ENCODE measurements around the gene SRSF3. TPM values are rescaled to one million over a fixed set of nuclear protein-coding genes. Genes with fewer than 3 reads are reported as not detected.

The SRSF3 gene
- total RNA-seq (100 to 1,000 TPM; 550 to 556 TPM), total RNA-seq (275 to 1,063 (median 492) reads per million in 172 experiments)
- 322 TPM for polyA plus RNA-seq (2013, experiment 1 of 2)
- 616 TPM for polyA plus RNA-seq (2013, experiment 2 of 2)

DNA sequence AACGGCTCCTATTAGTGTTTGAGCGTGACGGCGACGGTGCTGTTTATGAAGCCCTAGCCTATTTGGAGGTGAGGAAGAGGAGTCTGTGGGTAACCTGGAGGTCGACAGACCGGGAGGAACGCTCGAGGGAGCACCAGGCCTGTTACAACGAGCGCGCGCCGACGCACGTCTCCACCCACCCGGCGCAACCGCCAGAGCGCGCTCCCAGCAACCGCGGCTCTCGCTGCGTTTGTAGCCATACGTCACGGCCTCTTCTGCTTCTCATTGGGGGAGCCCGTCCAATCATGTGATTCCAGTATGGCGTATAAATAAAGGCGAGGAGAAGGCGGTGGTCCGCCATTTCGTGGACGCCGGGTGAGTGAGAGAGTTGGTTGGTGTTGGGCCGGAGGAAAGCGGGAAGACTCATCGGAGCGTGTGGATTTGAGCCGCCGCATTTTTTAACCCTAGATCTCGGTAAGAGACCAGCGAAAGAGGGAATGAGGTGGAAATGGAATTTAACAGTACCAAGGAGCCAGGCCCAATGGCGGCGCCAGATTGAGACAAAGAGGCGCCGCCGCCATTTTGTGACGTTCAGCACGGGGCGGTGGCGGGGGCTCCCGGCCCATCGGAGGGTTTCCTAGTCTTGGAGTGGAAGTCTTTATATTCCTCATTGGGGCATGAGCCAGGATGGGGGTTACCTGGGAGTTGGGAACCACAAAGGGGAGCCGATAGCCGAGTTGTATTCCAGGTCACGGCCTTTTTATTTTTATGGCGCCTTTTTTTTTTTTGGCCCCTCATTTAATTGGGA, at the start of gene SRSF3:
TSS of gene SRSF3 (plus strand) at position 334 of the 787 bp plus-strand sequence. CDS start 2,401 bp downstream, outside the sequence.
- intact Hi-C loops (cut with DNase I, micrococcal nuclease) = loop anchor here (1.0 to 5.0 kb wide), 4 partner anchors 8 to 153 kb away; partner anchors contain the start of genes STK38 (in 2 of the 2), KCTD20 (in 1 of the 2) and PXT1 (in 1 of the 2)
- peak; percentile 89 to 99 (median 94) for DNase-seq
- peak; percentile 87 for ATAC-seq (ENCODE audit: poor library complexity)
- TF ChIP-seq CTCF (IDR thresholded peaks at IDR 0.05) = peak; percentile 52
- Mint-ChIP-seq H3K27me3 (peaks cover 5% of the 10 kb centered on the region), H3K4me3 (peak within 1 kb of the TSS; percentile 94), H3K27ac (peak within 1 kb of the TSS; percentile 97), H3K9me3 (no peaks in the 10 kb centered on the region), H3K36me3 (ENCODE audit: low read depth) (peaks cover 54% of the 10 kb centered on the region), H3K4me1 (ENCODE audit: low read depth) (peaks cover 54% of the 10 kb centered on the region)
- Histone ChIP-seq H3K9me3 (ENCODE audit: control insufficient read depth in 1 of 2, insufficient read depth in 1 of 2, low read length in 2 of 2) (no peaks in the 10 kb centered on the region), H3K36me3 (ENCODE audit: insufficient read depth, low read length) (peaks cover 30% of the 10 kb centered on the region), H3K27ac (ENCODE audit: low read depth in 1 of 2, low read length in 2 of 2) (peak within 1 kb of the TSS; percentile 97 to 99), H3K4me1 (ENCODE audit: insufficient read depth, low read length) (peaks cover 47% of the 10 kb centered on the region), H3K27me3 (ENCODE audit: control insufficient read depth in 1 of 2, insufficient read depth in 2 of 2, low read length in 2 of 2) (no peaks in the 10 kb centered on the region), H3K4me3 (ENCODE audit: low read length) (peak within 1 kb of the TSS; percentile 95)
- ChIA-PET CTCF (interaction anchor here (0.7 to 1.5 kb wide), 4 partner anchors 9 to 46 kb away, joined by 3 to 7 read pairs (median 4); no protein-coding TSS in a partner anchor), POLR2A (interaction anchor here (0.6 to 11.2 kb wide), 25 partner anchors 9 to 567 kb away, joined by 3 to 161 read pairs (median 4); partner anchors contain the start of gene MAPK14)

DNA sequence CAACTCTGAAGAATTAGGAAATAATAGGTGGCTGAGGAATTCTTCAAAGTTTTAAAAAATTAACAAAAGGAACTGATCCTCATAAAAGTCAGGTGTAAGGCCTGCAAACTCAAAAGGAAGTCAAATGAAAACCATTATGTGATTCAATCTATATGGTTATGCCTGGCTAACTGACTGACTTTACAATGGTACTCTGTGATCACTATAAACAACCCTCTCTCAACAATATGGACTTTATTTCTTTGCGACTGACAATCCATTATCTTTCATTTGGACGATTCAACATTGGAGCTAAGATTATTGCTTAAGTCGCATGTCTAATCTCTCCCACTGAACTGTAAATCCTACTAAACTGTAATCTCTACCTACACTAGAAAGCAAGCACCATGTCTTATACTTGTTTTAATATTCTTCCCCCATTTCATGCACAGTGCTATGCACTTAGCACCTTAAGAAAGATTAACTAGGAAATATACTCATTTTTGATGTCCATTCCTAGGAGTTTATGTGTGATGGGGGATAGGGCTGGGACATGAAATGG, 48.3 kb upstream of the SRSF3 start:
- DNase-seq = peak in 1 of 14 experiments; percentile 16
- no peak for ATAC-seq (ENCODE audit: poor library complexity)
- no peaks in the 10 kb centered on the region for H3K27me3 Mint-ChIP-seq
- H3K4me1 ChIP-seq (ENCODE audit: insufficient read depth, low read length) = peaks cover 52% of the 10 kb centered on the region
- peak overlapping the region; percentile 97 for H3K4me3 ChIP-seq (ENCODE audit: low read length)
- intact Hi-C loops (cut with DNase I, micrococcal nuclease) = loop anchor here (2.0 to 10.0 kb wide), 4 partner anchors 33 to 139 kb away; partner anchors contain the start of gene SRSF3 (in 2 of the 2)
- ChIA-PET POLR2A (interaction anchor here (0.7 to 5.7 kb wide), 14 partner anchors 12 to 971 kb away, joined by 3 to 161 read pairs (median 3); partner anchors contain the start of gene SRSF3), CTCF (interaction anchor here (0.6 to 1.3 kb wide), 4 partner anchors 18 to 67 kb away, joined by 3 to 5 read pairs (median 4); no protein-coding TSS in a partner anchor)
- H3K27ac Mint-ChIP-seq = peak overlapping the region; percentile 96
- peaks cover 58% of the 10 kb centered on the region for H3K36me3 Mint-ChIP-seq (ENCODE audit: low read depth)
- H3K9me3 ChIP-seq (ENCODE audit: control insufficient read depth in 1 of 2, insufficient read depth in 1 of 2, low read length in 2 of 2) = no peaks in the 10 kb centered on the region
- TF ChIP-seq CTCF (IDR thresholded peaks at IDR 0.05) = no peak
- H3K36me3 ChIP-seq (ENCODE audit: insufficient read depth, low read length) = peaks cover 11% of the 10 kb centered on the region
- peaks cover 66% of the 10 kb centered on the region for H3K4me1 Mint-ChIP-seq (ENCODE audit: low read depth)
- no peaks in the 10 kb centered on the region for H3K9me3 Mint-ChIP-seq
- H3K27ac ChIP-seq (ENCODE audit: low read depth in 1 of 2, low read length in 2 of 2) = peak overlapping the region; percentile 90 to 98
- H3K27me3 ChIP-seq (ENCODE audit: control insufficient read depth in 1 of 2, insufficient read depth in 2 of 2, low read length in 2 of 2) = no peaks in the 10 kb centered on the region
- peak overlapping the region; percentile 98 for H3K4me3 Mint-ChIP-seq

- TF ChIP-seq CTCF (IDR thresholded peaks at IDR 0.05) = no peak
- H3K4me3 Mint-ChIP-seq = peak overlapping the region; percentile 98
- peak in 7 of 14 experiments; percentile 5 to 43 (median 22) for DNase-seq
- H3K27ac Mint-ChIP-seq = peak overlapping the region; percentile 96
- H3K4me1 Mint-ChIP-seq (ENCODE audit: low read depth) = peaks cover 60% of the 10 kb centered on the region
- peak overlapping the region; percentile 90 to 98 for H3K27ac ChIP-seq (ENCODE audit: low read depth in 1 of 2, low read length in 2 of 2)
- H3K36me3 Mint-ChIP-seq (ENCODE audit: low read depth) = peaks cover 52% of the 10 kb centered on the region
- intact Hi-C loops (cut with DNase I, micrococcal nuclease) = loop anchor here (2.0 to 10.0 kb wide), 4 partner anchors 32 to 138 kb away; partner anchors contain the start of gene SRSF3 (in 2 of the 2)
- H3K27me3 Mint-ChIP-seq = no peaks in the 10 kb centered on the region
- H3K9me3 ChIP-seq (ENCODE audit: control insufficient read depth in 1 of 2, insufficient read depth in 1 of 2, low read length in 2 of 2) = no peaks in the 10 kb centered on the region
- no peaks in the 10 kb centered on the region for H3K9me3 Mint-ChIP-seq
- peak; percentile 8 for ATAC-seq (ENCODE audit: poor library complexity)
- H3K4me1 ChIP-seq (ENCODE audit: insufficient read depth, low read length) = peaks cover 47% of the 10 kb centered on the region
- peaks cover 6% of the 10 kb centered on the region for H3K36me3 ChIP-seq (ENCODE audit: insufficient read depth, low read length)
- peak overlapping the region; percentile 97 for H3K4me3 ChIP-seq (ENCODE audit: low read length)
- ChIA-PET POLR2A (interaction anchor here (0.7 to 5.7 kb wide), 13 partner anchors 14 to 970 kb away, joined by 3 to 161 read pairs (median 3); partner anchors contain the start of gene SRSF3), CTCF (interaction anchor here (0.6 to 1.3 kb wide), 3 partner anchors 18 to 42 kb away, joined by 3 to 4 read pairs (median 3); no protein-coding TSS in a partner anchor)
- H3K27me3 ChIP-seq (ENCODE audit: control insufficient read depth in 1 of 2, insufficient read depth in 2 of 2, low read length in 2 of 2) = no peaks in the 10 kb centered on the region
These were observed 47.7 kb upstream of the SRSF3 start for GRCh38 chr6:36546308-36546919.
